DMS114 treated with DMSO at 0.1 percent for 48 hours (cell line): ENCODE data around the gene ATAD3C.
"Not testable (repeated sequence)": the region's sequence is repeated elsewhere in the genome, so short reads cannot be mapped to it uniquely, and the experiment has no call there.

Source experiments
- DNase-seq: peaks from one replicate; lab custom pipeline; 2025; ENCODE audit not compliant: unreplicated experiment; lab: John Stamatoyannopoulos, UW

ATAD3C gene

DNA sequence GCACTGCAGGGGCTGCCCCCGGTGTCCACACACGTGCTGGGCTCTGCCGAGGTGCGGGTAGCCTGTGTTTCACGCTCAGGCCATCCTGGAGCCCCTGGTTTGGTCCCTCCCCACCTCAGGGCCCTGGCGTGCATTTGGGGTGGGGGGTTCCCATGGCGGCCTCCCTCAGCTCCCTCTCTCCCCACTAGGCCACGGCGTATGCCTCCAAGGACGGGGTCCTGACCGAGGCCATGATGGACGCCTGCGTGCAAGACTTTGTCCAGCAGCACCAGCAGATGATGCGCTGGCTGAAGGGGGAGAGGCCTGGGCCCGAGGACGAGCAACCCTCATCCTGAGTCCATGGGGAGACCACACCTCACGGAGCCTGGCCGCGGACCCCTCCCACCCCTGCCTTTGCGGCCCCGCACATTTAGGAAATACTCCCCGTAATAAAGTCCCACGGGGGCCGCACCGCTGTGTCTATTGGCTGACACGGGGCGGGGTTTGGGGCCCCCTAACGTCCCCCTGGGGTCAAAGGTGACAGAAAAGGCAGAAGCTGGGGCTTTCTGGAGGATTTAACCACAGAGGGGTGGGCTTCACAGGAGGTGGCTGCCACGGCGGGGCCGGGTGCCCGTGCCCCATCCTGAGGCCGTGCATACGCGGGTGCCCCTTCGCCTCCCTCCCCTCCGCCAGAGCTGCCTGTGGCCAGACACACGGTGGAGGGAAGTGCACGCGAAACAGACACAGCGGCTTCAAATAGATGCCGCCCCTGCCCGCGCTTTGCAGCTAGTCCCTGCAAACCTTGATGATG, 18.9 kb downstream of the ATAD3C start:
- not testable (repeated sequence) for DNase-seq

DNA sequence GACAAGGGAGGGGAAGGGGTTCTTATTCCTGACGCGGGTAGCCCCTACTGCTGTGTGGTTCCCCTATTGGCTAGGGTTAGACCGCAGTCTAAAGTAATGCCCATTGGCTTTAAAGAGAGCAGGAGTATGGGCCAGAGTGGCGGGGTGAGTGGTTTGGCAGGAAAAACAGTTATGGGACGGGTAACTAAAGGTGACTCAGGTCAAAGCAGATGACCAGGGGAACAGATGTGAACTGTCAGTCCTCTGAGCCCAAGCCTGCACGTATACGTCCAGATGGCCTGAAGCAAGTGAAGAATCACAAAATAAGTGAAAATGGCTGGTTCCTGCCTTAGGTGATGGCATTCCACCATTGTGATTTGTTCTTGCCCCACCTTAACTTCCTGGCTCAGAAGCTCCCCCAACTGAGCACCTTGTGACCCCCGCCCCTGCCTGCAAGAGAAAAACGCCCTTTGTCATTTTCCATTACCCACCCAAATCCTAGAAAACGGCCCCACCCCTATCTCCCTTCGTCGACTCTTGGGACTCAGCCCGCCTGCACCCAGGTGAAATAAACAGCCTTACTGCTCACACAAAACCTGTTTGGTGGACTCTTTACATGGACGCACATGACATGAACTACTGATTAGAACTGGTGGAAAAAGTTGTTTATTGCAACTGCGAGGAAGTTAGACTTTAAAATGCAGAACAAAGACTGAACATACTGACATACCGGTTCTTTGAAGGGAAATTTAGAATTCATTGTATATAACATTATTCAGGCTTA, 21.3 kb downstream of the ATAD3C start:
- no peak for DNase-seq

DNA sequence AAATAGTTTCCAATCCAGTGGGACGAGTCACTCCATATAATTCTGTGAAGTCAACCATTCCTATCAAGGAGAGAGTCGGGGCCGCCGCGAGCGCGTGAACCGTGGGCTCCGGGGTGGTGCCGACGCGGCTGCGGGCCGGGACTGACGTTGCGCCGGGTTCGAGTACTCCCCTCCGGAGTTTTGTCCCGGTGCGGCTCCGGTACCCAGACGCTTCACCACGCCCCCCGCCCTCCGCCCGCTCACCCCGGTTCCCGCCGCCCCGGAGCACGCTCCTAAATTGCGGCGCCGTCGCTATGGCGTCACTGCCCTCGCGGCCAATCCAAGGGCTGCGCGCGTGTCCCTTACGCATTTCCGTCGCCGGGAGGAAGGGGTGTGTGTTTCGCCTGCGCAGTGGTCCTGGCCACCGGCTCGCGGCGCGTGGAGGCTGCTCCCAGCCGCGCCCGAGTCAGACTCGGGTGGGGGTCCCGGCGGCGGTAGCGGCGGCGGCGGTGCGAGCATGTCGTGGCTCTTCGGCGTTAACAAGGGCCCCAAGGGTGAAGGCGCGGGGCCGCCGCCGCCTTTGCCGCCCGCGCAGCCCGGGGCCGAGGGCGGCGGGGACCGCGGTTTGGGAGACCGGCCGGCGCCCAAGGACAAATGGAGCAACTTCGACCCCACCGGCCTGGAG, 22.0 kb downstream of the ATAD3C start, which contains the start of gene ATAD3B:
Gene ATAD3B (plus strand): TSS at position 377 of the 664 bp plus-strand sequence. CDS start 120 bp downstream, at position 497.
- peak; percentile 84 for DNase-seq

DNA sequence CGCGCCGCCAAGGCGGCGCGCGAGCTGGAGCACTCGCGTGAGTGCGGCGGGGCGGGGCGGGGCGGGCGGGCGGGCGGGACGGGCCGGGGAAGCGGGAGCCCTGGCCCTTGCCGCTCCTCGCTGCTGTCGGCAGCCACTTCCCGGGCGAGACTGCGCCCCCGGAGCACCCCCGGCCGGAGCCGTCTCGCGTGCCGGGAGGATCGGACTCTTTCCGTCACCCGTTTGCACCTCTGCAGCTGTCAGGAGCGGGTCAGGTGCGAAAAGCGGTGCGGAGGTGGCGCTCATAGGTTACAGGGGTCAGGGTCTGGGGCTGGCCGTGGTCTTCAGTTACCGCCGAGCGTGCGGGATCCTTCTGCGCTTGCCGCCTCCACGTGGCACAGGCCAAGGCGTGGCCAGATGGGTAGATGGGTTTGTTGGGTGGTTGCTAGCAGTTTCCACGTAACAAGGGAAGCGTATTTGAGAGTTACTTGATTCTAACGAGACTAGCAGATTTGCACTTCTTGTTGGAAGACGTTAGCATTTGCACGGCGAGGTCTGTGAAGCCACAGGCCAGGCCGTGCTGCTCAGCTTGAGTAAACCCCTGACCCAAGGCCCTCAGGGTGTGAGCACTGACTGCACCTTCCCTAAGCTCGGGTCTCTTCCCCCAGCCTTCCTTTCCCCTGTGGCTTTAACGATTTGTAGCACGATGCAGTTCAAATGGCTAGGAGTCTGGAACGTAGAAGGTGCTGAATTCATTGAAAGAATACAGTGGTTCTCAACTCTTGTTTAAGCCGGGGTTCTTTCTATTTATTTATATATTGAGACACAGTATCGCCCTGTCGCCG, 22.8 kb downstream of the ATAD3C start:
- DNase-seq: not testable (repeated sequence)

DNA sequence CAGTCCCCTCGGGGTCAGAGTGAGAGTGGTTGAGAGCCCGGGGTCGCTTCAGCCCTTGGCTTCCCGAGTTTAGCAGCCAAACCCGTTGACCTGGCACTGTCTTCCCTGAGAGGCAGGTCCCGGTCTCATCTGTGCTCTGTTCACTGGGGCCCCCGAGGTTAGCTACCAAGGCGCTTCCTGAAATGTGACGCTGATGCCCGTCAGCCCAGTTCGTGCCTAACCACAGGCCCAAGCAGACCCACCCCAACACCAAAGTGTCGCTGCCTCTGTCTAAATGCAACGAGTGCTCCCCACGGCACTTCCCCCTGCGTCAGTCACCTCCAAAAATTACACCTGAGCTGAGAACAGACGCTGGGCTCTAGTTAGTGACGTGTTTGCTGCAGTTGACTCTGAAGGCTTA, 26.5 kb downstream of the ATAD3C start:
- not testable (repeated sequence) for DNase-seq

DNA sequence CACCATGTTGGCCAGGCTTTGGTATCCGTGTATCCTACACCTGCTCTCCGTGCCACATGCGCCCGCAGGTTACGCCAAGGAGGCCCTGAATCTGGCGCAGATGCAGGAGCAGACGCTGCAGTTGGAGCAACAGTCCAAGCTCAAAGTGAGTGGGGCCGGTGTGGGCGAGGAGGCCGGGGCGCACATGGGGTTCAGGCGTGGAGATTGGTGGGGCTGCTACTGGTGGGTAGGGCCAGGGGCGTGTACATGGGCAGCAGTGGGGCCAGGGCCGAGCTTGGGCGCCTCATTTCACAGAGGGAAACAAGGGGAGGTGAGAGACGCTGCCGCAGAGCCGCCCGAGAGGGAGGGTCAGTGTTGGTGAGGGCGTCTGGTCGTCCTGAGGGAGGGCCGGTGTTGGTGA, 27.7 kb downstream of the ATAD3C start:
- no peak for DNase-seq

DNA sequence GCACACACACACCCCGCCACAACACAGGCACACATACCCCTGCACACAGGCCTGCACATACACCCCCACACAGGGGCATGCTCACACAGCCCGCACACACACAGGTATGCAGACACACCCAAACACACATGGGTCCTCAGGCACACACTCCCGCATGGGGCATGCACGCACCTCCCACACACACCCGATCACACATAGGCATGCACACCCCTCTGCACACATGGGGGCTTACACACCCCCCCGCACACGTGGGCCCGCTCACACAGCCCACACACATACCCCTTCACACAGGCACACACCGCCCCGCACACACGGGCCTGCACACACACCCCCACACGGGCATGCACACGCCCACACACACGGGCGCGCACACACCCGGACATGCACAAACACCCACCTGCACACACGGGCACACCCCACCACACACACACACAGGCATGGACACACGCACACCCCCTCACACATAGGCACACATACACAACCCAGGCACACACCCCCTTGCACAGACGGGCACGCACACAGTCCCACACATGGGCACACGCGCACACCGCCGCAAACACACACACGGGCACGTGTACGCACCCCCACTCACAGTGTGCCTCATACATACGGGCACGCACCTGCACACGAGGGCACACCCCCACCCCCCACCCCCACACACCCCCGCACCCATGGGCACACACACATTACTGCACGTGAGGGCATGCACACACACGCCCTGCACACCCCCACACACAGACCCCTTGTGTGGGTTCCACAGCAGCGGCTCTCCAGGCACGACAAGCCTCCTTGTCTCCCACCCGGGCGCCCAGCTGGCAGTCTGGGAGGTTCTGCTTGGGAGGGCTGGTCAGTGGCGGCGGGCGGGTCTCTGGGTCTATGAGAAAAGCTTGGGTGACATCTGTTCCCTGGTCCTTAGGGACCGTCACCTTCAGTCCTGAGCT, 30.3 kb downstream of the ATAD3C start:
- no peak for DNase-seq

DNA sequence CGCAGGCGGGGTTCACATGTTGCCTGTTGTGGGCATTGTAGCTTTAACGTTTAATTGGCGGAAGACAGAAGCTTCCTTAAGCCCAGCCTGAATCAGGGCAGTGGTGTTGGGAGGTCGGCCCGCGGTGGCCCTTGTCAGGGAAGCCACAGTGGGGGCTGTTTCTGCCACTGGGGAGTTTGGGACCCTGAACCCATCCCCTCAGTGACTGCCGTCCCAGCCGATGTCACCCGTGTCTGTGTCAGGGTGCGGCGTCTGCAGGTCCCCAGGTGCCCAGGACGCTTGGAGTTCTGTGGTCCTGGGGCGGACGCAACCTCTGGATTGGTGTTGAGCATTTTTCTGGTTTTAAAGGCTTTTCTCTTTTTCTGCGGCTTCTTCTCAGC, 31.0 kb downstream of the ATAD3C start:
- DNase-seq: not testable (repeated sequence)

DNA sequence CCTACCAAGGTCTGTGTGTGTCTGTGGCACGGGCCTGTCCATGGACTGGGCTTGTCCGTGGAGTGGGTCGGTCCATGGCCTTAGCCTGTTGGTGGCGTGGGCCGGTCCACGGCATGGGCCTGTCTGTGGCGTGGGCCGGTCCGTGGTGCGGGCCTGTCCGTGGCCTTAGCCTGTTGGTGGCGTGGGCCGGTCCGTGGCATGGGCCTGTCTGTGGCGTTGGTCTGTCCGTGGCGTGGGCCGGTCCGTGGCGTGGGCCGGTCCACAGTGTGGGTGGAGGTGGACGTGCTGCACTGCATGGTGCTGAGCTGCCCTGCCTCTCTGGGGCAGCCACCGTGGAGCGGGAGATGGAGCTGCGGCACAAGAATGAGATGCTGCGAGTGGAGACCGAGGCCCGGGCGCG, 32.3 kb downstream of the ATAD3C start:
- not testable (repeated sequence) for DNase-seq

DNA sequence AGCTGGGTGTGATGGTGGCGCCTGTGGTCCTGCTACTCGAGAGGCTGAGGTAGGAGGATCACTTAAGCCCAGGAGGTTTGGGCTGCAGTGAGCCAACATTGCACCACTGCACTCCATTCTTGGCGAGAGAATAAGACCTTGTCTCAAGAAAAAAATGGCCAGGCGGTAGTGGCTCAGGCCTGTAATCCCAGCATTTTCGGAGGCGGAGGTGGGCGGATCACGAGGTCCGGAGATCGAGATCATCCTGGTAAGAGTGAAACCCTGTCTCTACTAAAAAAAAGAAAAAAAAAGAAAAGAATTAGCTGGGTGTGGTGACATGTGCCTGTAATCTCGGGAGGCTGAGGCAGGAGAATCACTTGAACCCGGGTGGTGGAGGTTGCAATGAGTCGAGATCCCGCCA, 33.4 kb downstream of the ATAD3C start:
- DNase-seq: no peak

DNA sequence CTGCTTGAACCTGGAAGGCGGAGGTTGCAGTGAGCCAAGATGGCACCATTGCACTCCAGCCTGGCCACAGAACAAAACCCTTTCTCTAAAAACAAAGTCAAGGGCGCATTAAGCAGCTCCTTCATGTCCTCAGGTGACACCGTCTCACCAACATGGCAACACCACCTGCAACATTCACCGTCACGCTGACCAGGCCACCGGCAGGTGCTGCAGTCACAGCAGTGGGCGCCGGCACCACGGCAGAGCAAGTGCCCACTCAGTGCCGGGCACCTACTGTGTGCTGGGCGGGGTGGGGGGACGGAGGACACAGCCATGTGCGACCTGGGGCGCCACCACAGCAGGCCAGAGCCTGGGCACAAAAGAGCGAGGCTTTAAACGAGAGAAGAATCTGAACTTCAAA, 34.2 kb downstream of the ATAD3C start:
- no peak for DNase-seq

DNA sequence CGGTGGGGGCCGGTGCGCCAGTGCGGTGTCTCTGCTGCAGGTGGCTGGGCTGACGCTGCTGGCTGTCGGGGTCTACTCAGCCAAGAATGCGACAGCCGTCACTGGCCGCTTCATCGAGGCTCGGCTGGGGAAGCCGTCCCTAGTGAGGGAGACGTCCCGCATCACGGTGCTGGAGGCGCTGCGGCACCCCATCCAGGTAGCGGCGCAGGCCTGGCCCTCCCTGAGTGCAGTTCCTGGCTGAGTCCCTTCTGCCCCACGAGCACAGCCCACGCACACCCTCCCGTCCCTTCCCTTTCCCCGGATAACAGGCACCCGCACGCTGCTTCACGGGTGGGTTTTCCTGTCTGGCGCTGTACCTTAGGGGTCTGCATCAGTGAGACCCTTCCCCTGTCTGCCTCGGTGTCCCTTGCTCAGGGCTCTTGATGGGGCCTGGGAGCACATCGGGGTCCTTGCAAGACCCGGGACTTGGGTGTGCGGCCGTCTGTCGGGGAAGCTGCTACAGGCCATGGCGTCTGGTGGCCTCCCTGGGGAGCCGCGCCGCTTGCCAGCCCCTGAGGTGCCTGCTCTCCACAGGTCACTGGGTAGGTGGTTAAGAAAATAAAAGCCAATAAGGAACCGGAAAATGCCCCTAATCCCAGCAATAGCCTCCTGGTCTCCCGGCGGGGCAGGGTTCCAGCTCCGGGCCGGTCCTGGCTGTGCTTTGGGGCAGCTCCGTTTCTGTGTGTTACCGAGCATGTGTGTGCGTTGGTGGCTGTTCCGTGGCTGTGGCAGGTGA, 35.7 kb downstream of the ATAD3C start:
- DNase-seq: not testable (repeated sequence)

DNA sequence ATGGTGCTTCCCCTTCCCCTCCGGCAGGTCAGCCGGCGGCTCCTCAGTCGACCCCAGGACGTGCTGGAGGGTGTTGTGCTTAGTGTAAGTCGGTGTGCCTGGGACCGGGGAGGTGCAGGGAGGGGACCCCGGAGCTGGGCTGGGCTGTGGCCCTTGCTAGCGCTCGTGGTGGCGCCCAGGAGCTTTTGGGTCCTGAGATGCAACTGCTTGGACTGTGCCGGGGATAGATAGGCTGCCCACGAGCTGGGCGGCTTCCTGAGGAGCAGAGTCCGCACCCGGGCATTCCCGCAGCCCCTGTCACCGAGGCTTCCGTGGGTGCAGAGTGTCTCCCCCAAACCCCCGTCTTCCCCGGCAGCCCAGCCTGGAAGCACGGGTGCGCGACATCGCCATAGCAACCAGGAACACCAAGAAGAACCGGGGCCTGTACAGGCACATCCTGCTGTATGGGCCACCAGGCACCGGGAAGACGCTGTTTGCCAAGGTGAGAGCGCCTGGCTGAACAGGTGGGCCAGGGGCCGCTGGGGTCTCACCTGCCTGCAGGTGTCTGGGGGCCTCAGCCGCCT, 36.3 kb downstream of the ATAD3C start:
- not testable (repeated sequence) for DNase-seq

DNA sequence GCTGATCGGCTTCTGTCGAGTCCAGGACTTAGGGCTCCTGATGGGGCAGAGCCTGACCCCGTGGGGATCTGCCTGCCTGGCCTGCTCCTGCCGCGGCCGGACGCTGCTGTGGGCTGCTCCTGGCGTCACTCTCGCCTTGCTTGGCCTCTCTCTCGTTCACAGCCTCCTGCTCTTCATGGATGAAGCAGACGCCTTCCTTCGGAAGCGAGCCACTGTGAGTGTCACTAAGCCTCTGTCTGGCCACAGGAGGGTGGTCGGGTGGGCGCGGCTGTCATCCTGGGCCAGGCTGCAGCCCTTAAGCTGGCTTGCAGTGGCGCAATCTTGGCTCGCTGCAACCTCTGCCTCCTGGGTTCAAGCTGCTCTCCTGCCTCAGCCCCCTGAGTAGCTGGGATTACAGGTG, 38.2 kb downstream of the ATAD3C start:
- DNase-seq: no peak

DNA sequence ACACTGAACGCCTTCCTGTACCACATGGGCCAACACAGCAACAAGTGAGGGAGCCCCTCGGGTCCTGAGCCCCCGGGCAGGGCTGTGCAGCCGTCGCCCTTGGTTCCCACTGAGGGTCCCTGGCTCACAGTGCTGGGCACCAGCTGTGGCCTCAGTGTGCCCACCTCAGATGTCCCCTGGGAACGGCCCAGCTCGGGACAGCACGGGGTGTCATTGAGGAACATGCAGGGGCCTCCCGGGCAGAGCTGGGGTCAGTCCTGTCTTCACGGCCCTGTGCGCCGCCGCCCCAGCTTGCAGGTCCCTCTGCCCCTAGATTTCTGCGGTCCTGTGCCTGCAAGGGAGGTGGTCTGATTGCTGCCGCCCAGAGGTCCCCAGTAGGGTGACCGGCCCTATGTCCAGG, 39.7 kb downstream of the ATAD3C start:
- DNase-seq: no peak

DNA sequence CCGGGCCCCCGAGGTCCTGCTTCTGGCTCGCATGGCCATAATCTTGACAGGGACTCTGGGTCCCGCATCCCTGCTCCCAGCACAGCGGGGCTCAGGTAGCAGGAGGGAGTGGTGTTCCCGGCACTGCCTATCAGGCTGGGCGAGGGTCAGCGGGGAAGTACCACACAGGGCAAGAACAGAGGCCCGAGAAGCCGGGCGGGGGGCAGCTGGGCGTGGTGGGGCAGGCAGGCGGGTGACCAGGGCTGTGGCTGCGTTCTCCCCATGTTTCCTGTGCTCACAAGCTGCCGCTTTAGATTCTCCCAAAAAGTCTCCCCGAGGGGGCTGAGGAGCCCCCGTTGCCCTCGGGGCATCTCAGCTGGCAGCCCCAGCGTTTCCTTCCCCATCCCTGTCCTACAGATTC, 40.4 kb downstream of the ATAD3C start:
- no peak for DNase-seq

DNA sequence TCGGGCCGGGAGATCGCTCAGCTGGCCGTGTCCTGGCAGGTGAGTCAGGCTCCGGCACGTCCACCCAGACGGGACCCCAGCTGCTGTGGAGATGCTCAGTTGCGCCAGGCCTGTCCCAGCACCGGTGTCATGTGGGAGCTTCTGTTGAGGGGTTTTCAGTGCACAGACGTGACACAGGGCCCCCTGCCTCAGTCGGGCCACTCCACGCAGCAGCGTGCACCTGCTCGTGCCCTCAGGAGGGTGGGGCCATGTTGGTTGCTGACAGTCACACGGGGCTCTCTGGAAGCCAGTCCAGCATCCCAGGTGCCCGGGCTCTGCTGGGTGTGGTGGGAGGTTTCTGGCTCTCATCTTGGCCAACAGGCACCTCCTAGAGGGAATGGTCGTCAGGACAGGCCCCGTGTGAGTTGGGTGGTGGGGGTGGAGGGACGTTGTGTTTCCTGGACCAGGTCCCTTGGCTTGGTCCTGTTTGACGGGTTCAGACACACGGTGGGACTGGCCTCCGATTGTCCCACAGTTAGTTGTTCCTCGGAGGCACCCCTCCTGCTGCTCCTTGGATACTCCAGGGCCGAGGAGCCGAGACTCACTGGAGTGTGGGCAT, 41.2 kb downstream of the ATAD3C start:
- no peak for DNase-seq

DNA sequence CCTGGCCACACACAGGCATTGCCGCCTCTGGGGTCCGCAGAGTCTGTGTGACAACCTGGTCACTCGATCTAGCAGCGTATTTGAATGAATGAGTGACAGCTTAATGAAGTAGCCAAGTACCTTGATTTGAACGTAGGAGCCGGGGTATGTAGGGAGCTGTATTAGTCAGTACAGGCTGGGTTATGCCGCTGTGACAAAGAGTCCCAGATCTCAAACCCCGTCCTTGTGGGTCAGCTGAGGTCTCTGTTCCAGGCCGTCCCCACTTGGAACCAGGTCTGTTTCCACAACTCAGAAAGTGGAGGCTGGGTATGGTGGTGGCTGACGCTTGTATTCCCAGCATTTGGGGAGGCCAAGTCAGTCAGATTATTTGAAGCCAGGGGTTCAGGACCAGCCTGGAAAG, 42.1 kb downstream of the ATAD3C start:
- DNase-seq: no peak
